GM23248 (cell line): ENCODE data around the gene SFMBT2.

Experiments
- EZH2 ChIP-seq: fragments of 200-600 bp; sonication (generic); IDR thresholded peaks from 2 replicates; pipeline ENCODE4 v1.6.1; 2018; ENCODE audit warnings: antibody characterized with exemption, mild to moderate bottlenecking; ENCODE audit not compliant: insufficient read depth, poor library complexity, severe bottlenecking
- EZH2phosphoT487 ChIP-seq: fragments of 200-600 bp; sonication (generic); IDR thresholded peaks from 2 replicates; pipeline ENCODE4 v1.6.1; 2018; ENCODE audit warnings: antibody characterized with exemption, moderate library complexity, mild to moderate bottlenecking, low read depth; ENCODE audit not compliant: insufficient read depth

DNA sequence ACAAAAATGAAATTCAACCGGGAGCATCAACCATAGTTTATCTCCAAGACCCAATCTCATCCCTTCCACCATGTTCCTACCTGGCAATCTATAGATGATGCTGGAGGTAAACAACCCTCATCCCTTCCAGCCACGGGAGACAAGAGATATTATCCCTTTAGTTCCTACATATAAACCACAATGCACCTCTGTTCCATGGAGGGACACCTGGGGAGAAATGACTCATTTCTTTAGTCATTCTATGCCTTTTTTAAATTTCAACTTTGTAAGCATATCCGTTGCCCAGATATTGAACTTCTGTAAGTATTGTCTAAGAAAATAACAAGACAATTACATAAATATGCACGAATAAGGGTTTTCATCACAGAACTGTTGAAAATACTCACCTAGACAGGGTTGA is 15.5 kb upstream of the SFMBT2 start:
- TF ChIP-seq EZH2phosphoT487: no peak
- no peak for TF ChIP-seq EZH2
